HG03457 (cell line): ENCODE data around the gene COMT.
"Not testable (repeated sequence)": the region's sequence is repeated elsewhere in the genome, so short reads cannot be mapped to it uniquely, and the experiment has no call there.

Experiments used
- ATAC-seq: cut with Tn5 transposase; IDR thresholded peaks from one replicate; pipeline ENCODE4 v1.9.1; 2021; ENCODE audit warnings: moderate number of reproducible peaks; ENCODE audit not compliant: unreplicated experiment

The COMT gene

DNA sequence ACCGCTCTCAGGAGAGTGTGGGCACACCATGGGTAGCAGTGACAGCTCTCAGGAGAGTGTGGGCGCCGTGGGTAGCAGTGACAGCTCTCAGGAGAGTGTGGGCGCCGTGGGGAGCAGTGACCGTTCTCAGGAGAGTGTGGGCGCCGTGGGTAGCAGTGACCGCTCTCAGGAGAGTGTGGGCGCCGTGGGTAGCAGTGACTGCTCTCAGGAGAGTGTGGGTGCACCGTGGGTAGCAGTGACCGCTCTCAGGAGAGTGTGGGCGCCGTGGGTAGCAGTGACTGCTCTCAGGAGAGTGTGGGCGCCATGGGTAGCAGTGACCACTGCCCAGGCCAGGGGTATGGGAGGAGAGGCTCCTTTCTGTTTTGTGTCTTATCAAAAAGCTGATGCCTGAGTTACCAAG is 33.7 kb upstream of the COMT start:
- not testable (repeated sequence) for ATAC-seq

DNA sequence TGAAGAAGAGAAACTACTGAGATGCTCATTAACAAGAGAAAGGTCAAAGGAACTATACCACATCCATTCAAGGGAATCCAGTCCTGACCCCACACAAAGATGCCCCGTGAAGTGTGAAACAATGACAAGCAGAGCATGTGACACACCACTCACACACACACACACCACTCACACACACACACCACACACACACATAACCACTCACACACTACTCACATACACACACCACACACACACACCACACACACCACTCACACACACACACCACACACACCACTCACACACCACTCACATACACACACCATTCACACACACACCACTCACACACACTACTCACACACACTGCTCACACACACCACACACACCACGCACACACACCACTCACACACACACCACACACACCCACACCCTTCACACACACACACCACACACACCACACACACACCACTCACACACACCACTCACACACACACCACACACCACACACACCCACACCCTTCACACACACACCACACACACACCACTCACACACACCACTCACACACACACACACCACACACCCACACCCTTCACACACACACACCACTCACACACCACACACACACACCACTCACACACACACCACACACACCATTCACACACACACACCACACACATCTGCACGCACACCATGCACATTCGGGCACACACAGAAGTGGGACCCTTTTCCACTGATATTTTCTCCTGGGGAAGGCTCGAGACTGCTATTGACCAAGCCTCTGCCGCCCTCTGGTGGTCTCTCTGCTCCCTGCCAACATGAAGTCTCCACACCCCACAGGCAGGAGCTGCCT is 32.0 kb upstream of the COMT start:
- no peak for ATAC-seq

DNA sequence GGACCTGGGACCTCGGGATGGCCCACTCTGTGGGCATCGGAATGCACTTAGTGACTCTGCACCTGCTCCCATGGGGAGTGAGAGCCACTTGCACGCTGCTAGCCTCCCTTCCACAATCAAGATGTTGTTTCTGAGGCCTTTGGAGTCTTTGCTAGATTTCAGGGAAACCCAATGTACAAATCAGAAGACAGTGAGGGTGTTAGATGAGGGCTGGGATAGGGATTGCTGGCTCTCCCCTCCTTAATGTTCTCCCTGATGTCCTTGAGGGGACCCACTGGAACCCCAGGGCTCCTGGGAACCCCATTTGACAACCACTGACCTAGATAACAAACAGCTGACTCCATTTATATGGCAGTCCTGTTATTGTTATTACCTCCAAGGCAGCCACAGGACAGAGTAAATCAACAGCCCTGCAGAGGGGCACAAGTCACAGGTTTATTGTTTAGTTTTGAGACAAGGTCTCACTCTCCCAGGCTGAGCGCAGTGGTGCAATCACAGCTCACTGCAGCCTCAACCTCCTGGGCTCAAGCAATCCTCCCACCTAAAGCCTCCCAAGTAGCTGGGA is 31.3 kb upstream of the COMT start:
- no peak for ATAC-seq

DNA sequence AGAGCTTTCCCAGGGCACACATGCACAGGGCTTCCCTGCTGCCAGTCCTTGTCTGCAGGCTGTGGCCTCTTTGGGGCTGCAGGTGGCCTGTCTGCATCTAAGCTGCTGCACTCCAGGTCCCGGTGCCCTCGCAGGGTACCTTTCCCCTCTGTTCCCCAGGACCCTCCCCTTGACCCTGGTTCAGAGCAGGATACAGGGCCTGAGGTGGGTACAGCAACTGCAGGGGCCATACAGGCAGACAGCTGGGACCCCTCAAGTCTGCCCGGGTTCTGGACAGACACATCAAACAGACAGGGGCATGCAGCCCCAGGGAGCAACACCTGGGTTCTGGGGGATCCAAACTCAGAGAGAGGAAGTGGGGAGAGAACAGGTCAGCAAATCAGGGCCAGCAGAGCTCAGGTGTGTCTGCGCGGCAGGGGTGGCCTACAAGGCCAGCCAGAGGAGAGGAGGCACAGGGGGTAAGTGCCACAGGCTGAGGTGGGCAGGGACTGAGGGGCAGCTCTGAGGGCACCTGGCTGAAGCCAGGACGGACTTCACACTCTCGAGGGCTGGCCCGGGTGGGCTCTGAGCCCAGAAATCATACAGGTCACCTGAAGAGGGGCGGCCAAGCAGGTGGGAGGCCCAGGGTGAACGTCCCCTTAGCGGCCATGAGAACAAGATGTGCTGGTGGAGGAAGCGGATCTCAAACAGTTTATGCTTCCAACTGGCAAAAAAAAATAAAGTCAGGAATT is 29.9 kb upstream of the COMT start:
- ATAC-seq: no peak

DNA sequence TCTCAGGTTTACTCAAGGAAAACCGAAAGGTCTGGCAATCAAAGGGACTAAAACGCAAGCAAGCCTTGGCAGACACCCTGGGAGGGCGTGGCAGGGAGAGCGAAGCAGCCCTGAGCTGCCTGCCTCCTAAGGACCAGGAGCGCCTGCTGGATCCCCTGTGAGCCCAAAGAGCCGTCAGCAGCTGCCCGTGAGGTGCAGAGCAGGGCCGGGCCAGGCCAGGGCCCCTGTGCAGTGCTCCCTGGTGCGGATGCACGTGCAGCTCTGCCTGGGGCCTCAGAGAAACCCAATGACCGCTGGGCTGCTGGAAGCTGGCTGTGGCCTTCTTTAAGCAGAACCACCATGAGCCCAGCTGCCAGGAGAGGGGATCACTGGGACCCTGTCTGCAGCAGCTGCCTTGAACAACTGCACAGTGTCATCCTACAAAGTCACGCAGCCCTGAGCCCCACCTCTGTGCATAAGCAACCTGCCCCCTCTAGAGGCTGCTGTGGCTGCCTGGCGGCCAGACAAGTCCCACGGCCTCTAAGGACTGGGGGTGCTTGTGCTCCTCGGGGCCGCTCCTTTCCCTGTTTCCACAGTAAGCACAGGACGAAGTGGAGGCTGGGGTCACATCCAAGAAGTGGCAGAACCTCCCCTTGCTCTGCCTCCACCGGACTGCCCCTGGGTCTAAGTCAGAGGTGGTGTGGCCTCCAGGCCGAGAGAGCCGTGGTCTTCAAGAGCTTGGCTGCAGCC is 29.1 kb upstream of the COMT start:
- ATAC-seq: no peak

DNA sequence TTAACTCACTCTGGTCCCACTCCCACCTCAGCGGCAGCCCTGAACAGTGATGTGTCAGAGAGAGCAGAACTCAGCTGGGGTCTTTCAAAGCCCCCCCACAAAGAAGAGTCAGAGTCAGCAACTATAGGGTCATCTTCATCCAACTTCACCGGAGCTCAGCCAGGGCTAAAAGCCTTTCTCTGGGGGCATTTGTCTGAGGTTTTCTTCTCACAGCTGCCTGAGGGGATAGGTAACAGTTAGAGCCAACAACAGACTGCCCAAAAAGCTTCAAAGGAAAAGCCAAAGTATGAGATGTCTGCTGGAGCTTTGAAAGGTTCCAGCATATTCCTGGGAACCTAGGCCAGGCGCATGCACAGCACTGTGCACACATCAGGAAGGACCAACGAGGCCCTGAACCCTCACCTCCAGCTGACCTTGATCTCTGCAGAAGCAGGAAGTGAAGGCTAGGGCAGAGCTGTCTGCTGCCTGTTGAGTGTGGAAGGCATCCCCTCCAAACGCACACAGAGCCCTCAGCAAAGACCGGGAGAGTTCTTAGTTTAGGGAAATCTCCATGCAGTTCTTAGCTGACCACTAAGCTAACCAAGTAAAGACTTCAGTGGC is 28.1 kb upstream of the COMT start:
- ATAC-seq: no peak

DNA sequence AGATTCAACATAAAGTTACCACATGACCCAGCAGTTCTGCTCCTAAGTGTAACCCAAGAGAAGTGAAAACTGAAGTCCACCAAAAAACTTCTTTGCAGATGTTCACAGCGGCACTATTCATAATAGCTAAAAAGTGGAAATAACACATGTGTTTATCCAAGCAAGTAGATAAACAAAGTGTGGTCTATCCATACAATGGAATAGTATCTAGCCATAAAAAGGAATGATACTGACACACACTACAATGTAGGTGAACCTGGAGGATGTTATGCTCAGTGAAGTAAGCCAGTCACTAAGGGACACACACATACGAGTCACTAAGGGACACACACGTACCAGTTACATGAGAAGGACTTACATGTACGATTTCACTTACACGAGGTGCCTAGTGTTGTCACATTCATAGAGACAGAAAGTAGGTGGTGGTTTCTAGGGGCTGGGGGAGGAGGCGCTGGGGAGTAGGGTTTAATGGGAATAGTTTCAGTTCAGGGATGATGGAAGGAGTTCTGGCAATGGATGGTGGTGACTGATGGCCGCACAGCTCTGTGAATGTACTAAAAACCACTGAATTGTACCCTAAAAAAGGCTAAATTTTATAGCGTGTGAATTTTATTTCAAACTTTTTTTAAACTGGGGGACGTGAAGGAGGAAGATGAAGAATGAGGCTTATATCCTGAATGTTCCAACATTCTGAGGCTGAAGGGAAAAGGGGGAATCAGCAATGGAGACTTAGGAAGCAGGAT is 27.2 kb upstream of the COMT start:
- ATAC-seq: no peak

DNA sequence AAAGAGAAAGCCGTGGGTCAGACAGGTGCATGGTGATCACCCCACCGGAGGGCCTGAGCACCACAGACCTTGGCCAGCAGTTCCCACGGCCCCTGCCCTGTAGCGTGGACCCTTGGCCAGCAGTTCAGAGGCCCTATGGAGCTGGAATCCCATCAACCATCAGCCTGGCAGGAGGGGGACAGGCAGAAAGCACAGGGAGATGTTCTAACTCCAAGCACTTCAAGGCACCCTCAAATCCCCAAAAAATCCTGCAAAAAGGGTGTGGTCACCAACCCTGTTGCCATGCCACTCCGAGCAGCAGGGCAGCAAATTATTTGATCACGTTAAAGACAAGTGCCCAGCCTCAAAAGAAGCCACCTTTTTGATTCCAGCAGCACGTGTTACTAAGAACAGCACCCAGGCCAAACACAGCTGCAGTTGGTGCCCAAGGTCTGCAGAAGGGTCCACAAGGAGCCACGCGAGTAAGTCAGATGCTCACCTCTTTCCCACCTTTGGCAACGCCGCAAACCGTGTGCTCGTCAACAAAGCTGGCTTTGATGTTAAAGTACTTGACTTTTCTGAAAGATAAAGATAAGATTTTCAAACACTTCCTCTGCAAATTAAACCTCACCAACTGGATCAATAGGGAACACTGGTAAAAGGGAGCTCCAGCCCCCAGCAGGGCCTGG is 26.2 kb upstream of the COMT start:
- ATAC-seq: no peak

DNA sequence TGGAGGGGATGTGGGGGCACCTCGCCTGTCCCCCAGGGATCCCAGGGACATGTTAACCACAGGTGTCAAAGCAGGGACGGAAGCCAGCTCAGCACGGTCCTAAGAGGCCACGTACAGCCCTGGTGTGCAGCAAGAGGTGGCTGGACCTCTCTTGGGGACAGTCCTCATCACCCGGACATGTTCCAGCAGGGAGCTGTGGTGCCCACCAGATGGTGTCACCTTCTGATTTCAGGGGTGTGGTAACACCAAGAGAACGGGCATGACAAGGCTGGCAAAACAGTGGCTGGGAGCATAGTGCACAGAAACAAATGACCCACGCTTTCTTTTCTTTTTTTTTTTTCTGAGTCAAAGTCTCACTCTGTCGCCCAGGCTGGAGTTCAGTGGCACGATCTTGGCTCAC is 25.6 kb upstream of the COMT start:
- ATAC-seq: no peak

DNA sequence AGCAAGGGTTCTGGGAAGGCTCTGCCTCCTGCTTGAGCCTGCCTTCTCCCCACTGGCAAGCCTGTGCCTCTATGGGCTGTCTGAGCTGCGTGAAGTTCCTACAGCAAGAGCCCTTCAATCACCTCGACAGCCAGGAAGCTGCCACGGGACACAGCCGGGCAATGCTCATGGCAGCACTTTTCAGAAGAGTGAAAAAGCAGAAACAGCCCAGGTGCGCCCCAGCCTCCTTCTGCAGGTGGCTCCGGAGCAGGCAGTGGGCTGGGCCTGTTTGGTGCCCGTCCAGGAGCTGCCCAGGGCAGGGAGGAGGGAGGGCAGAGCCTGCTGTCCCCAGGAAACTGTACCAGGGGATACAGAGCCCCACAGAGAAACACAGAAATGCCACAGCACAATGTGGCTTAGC is 24.6 kb upstream of the COMT start:
- no peak for ATAC-seq

DNA sequence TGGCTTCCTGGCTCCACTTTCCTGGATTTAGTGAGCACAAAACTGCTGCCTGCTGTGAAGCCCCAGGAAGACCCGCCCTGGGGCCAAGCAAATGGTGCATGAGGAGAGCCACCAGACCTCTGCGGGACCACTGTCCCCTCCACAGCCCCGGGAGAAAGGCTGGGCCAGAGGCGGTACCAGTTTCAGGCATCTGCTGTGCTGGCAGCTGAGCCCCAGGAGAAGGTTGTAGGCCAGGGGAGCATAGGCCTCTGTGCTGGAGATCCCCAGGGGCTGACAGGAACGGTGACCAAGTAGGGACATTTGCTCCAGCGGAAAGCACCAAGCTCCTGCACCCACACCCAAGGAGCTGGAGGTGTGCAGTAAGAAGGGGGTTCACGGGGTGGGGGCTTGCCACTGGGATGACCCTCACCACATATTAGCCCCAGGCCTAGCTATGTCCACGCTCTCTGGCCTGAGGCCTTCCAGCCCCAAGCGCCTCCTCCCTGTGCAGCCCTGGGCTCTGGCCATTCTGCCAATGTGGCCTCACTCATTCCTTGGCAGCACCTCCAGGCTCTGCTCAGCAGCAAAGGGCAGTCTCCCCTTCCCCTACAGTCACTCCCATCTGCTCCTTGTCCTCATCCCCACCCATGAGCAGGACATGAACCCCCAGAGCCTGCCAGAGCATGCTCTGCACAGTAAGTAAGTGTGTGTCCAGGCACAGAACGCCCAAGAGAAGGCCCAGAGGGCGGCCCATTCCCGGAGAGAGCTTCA is 24.0 kb upstream of the COMT start:
- ATAC-seq: no peak

DNA sequence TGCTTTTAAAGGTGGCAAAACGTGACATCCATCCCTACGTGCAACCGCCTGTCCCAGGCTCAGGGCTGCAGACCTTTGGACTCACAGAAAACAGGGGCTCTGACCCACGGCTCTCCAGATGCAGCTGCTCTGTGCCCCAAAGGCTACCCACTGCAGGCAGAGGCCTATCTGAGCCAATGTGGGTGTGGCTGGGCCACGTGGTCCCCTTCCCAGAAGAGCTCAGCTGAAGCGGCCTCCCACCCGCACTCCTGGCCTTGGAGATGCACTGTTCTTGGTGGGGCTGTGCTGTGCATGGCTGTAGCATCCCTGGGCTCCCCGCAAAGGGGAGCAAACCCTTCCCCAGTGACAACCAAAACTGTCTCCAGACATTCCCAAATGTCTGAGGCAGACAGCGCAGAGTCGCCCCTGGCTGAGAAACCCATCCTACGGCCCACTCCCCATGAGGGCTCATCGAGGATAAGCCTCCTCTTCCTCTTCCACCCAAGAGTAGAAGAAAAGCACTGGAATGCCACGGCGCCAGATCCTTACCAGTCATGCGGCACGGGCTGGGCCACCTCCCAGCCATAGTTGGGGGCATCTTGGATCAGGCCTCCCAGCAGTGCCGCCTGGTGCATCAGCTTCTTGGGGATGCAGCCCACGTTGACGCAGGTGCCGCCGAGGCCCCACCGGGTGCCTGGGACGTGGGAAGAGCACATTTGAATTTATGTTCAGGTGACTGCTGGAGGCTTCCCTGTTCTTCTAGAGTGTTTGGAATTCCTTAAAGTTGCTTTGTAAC is 23.1 kb upstream of the COMT start:
- no peak for ATAC-seq

DNA sequence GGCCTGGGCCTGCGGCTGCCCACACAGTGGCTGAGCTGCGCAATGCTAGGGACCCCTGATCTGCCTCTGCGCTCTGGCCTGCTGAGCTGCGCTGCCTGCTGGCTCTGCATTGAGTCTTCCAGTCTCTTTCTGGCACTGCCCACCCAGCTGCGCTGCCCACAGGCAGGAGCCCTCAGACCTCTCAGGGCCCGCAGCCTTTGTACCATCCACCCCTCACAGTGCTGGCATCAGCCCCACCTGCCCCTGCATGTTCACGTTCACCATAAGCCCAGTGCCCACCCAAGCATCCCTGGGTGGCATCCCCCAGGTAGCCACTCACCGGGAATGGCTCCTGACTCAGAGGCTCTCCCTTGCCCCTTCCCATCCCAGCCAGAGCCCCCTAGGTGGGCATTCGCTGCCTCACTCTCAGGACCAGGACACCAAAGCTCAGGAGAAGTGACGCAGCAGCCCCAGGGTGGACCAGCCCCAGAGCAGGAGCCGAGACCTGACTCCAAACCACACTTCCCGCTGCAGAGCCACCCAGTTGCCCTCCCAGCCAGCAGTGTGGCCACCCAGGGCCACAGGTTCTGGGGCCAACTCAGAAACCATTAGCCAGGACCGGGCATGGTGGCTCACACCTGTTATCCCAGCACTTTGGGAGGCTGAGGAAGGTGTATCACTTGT is 21.7 kb upstream of the COMT start:
- no peak for ATAC-seq

DNA sequence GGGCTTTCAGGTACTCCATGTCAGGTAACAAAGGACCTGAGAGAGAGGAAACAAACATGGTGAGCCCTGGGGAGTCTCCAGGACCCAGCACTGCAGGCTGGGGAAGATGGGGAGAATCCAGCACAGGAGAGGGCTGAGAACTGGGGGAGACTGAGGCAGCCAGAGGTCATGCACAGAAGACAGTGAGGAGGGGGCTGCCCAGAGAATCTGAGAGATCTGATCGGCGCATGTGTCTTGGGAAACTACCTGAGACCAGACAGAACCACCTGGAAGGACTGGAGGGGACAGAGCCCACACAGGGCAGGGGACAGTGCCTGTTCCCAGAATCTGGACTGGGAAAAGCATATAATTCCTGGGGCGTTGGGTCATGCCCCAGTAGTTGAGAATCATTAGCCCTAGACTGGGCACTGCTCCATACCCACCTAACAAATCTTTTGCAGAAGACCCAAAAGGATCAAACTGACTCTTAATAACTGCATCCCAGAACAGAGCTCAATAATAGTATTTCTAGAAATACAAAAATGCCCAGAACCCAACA is 20.0 kb upstream of the COMT start:
- no peak for ATAC-seq

DNA sequence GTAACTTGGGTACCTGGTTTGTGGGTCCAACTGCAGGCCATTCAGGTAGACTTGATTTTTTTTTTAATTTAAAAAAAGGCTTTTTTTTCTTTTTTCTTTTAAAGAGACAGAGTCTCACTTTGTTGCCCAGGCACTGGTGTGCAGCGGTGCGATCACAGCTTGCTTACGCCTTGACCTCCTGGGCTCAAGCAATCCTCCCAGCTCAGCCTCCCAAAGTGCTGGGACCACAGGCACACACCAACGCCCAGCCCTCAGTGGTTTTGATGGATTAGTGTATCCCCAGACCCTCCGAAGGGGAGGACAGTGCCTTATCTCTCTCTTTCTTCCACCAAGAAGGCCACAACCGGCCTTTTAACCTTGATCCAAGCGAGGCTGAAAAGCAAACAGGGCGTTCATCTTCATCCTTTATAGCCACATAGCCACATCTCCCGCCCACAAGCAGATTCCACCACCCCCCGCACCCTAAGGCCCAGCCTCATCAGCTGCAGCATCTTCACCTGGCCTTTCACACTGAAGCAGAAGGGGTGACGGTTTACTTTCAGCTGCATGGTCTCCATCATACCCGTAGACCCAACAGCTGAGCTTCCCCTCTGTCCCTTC is 17.6 kb upstream of the COMT start:
- ATAC-seq: no peak

DNA sequence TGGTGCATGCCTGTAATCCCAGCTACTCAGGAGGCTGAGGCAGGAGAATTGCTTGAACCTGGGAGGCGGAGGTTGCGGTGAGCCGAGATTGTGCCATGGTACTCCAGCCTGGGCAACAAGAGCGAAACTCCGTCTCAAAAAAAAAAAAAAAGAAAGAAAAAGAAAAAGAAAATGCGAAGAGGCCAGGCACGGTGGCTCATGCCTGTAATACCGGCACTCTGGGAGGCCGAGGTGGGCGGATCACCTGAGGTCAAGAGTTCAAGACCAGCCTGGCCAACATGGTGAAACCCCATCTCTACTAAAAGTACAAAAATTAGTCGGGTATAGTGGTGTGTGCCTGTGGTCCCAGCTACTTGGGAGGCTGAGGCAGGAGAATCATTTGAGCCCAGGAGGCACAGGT is 15.5 kb upstream of the COMT start:
- ATAC-seq: not testable (repeated sequence)

DNA sequence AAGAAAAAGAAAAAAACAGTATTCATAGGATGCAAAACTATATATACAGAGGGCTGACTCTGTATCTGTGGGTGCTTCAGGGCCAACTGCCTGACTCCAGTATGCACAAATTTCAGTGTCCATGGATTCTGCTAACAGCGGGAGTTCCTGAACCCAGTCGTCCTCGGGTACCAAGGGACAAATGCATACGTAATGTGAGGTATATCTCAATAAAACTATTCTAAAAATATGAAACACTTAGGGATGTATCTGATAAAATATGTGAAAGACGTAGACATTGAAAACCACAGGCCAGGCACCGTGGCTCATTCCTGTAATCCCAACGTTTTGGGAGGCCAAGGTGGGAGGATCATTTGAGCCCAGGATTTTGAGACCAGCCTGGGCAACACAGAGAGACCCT is 13.9 kb upstream of the COMT start:
- ATAC-seq: no peak
